GM12875 (cell line): Measurements from ENCODE around the gene AP3S2.

Source experiments
- H3K4me3 ChIP-seq: one replicate; pipeline ENCODE4 v1.5.1; 2011; ENCODE audit warnings: low read depth, low read length, control low read depth
- CTCF ChIP-seq: IDR thresholded peaks from 2 replicates; pipeline ENCODE4 v1.5.1; 2011; ENCODE audit warnings: low read depth, mild to moderate bottlenecking, control low read depth, inconsistent platforms, low read length, moderate library complexity, borderline replicate concordance; ENCODE audit not compliant: insufficient read depth

AP3S2 gene

GRCh38 chr15:89812847-89813320, 80.9 kb downstream of the AP3S2 start:
- TF ChIP-seq CTCF, result no peak
- H3K4me3 ChIP-seq, result no peak overlapping the region

GRCh38 chr15:89812011-89812846, 81.6 kb downstream of the AP3S2 start:
- TF ChIP-seq CTCF, result no peak
- H3K4me3 ChIP-seq, result no peak overlapping the region

GRCh38 chr15:89810837-89811236, 83.0 kb downstream of the AP3S2 start:
- H3K4me3 ChIP-seq, result no peak overlapping the region
- TF ChIP-seq CTCF, result no peak

- H3K4me3 ChIP-seq, result no peak overlapping the region
- TF ChIP-seq CTCF, result no peak
Observed at GRCh38 chr15:89809787-89810148, 84.0 kb downstream of the AP3S2 start.

- TF ChIP-seq CTCF, result no peak
- no peak overlapping the region for H3K4me3 ChIP-seq
Observed at GRCh38 chr15:89809093-89809786, 84.6 kb downstream of the AP3S2 start.

- H3K4me3 ChIP-seq, result no peak overlapping the region
- no peak for TF ChIP-seq CTCF
Observed at GRCh38 chr15:89808160-89808870, 85.5 kb downstream of the AP3S2 start.

- H3K4me3 ChIP-seq, result no peak overlapping the region
- TF ChIP-seq CTCF, result no peak
Observed at GRCh38 chr15:89807689-89808088, 86.1 kb downstream of the AP3S2 start.
